Measurements from ENCODE around the gene SAMD3.

GRCh38 chr6:130105996-130106704 is 116.6 kb downstream of the SAMD3 start:
- TF ChIP-seq CTCF (conservative IDR thresholded peaks at IDR 0.05; ENCODE audit: low read length) (no peak), EZH2phosphoT487 (IDR thresholded peaks at IDR 0.05; ENCODE audit: borderline replicate concordance, low read depth, low read length) (no peak)

All from OCI-LY7 (cell line).